HCT116 (cell line): Measurements from ENCODE around the gene ZBTB20.

ENCODE experiments used
- ELF1 ChIP-seq: IDR thresholded peaks from 2 replicates; pipeline ENCODE4 v1.6.1; 2012; ENCODE audit warnings: low read depth, borderline replicate concordance
- RAD21 ChIP-seq: IDR thresholded peaks from 2 replicates; pipeline ENCODE4 v1.6.1; 2012; ENCODE audit warnings: low read depth, mild to moderate bottlenecking
- TF ChIP-seq, protein P1 (sequence below), 3 experiments: fragments of 200-600 bp in 1 of 3; sonication (generic) in 1 of 3; IDR thresholded peaks in 2 of 3; conservative IDR thresholded peaks in 1 of 3; 2 replicates each; pipeline ENCODE4 v1.5.1; 2012 to 2017; ENCODE audit warnings: low read depth in 2 of 3, low read length in 2 of 3, antibody characterized with exemption in 1 of 3, borderline replicate concordance in 1 of 3, control low read depth in 1 of 3, mild to moderate bottlenecking in 1 of 3, mixed read lengths in 1 of 3, mixed run types in 1 of 3, moderate library complexity in 1 of 3; ENCODE audit not compliant: insufficient read depth in 1 of 3

GRCh38 chr3:114551770-114552526 lies 595.1 kb downstream of the ZBTB20 start:
- TF ChIP-seq, protein P1, sequence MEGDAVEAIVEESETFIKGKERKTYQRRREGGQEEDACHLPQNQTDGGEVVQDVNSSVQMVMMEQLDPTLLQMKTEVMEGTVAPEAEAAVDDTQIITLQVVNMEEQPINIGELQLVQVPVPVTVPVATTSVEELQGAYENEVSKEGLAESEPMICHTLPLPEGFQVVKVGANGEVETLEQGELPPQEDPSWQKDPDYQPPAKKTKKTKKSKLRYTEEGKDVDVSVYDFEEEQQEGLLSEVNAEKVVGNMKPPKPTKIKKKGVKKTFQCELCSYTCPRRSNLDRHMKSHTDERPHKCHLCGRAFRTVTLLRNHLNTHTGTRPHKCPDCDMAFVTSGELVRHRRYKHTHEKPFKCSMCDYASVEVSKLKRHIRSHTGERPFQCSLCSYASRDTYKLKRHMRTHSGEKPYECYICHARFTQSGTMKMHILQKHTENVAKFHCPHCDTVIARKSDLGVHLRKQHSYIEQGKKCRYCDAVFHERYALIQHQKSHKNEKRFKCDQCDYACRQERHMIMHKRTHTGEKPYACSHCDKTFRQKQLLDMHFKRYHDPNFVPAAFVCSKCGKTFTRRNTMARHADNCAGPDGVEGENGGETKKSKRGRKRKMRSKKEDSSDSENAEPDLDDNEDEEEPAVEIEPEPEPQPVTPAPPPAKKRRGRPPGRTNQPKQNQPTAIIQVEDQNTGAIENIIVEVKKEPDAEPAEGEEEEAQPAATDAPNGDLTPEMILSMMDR (IDR thresholded peaks at IDR 0.05 in 2 of 3, conservative IDR thresholded peaks at IDR 0.05 in 1 of 3; ENCODE audit: borderline replicate concordance in 1 of 3, insufficient read depth in 1 of 3, low read depth in 2 of 3, low read length in 2 of 3), result no peak
- TF ChIP-seq RAD21, result peak; percentile 15; the same call in 1 of the 2 replicates
- no peak for TF ChIP-seq ELF1
